Stimulated activated CD8-positive, alpha-beta memory T cell treated with anti-CD3 and anti-CD28 coated beads, Interleukin-12 subunit alpha, Interleukin-12 subunit beta, amount 100 ng/mL, for 24 hours (primary cell): ENCODE data around the gene TRAK1.

ENCODE experiments used
- DNase-seq: peaks from one replicate; pipeline ENCODE4 v3.0.0-alpha.2; 2020; ENCODE audit errors: extremely low read depth

The TRAK1 gene

DNA sequence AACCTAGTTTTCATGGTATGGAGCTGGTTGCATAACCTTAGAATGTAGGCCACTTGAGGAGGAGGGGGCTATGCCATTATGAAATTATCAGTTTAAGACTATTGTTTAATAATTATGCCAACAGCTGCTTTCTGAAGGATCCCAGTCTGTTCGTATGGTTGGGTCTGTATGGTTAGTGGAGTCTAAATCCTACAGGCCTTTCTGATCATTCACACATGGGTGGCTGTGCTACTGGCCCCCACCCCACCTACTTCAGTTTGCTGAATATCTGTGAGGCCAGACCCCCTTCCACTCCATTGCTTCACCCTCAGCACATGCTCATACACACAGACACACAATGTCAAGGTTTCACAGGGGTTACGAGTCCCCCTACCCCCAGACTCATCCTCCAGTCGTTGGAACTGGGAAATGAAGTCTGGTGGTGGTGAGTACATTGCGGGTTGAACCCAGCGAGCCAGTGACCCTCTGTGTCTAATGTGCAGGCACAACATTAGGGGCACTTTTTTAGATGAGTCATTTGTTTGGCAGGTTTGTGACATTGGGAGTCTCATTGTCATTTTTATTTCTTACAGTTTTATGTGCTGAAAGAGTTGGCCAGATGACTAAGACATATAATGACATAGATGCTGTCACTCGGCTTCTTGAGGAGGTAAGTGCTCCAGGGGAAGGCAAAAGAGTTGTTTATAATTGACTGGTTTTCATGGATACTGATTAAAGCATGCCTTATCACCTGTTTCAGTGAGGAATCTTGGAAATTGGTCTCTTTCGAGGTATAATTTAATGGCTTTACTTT, 85.3 kb downstream of the TRAK1 start:
- no peak for DNase-seq

DNA sequence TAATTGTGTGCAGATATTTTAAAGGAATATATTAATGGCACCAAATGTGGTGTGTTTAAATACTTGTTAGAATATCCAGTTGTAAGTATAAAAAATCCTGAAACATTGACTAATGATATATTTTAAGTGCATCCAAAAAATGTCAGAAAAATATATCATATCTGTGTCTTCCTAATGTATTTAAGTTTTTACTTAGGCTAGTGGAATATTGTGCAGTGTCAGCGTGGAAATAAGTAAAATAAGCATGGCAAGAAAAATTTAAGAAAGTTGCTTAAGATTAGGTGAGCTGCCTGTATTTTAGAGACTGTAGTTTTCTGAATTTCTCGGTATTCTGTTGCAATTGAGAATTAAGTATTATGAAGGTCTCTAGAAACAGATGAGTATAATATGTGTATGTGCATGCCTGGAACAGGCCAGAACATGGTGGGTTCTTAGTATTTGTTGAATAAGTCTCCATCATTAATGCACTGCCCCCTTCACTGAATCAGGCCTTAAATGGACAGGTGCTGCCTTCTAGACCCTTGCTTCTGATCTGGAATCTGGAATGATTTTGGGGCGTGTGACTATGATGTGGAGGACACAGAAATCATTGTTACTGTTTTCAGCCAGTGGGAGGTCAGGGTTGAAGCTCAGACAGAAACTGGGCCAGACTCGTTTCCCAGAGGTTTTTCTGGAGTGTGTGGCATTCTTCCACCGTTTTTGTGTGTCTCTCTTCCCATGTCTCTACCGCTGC, 86.1 kb downstream of the TRAK1 start:
- no peak for DNase-seq

DNA sequence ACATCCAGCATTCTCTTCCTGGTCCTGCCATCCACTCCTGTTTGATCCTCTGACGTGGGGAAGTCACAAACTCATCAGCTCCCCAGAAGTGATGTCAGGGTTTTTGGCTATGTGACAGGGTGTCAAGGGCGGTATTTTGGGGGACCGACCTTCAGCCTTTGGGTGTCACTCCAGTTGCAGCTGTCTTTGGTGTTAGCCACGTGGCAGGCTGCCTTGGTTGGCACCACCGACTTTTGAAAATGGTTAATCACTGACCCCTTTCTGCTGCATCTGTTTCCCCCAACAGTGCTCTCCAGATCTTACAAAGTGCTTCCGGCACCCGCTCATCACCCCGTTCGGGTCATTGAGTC, 86.6 kb downstream of the TRAK1 start:
- DNase-seq, result no peak

DNA sequence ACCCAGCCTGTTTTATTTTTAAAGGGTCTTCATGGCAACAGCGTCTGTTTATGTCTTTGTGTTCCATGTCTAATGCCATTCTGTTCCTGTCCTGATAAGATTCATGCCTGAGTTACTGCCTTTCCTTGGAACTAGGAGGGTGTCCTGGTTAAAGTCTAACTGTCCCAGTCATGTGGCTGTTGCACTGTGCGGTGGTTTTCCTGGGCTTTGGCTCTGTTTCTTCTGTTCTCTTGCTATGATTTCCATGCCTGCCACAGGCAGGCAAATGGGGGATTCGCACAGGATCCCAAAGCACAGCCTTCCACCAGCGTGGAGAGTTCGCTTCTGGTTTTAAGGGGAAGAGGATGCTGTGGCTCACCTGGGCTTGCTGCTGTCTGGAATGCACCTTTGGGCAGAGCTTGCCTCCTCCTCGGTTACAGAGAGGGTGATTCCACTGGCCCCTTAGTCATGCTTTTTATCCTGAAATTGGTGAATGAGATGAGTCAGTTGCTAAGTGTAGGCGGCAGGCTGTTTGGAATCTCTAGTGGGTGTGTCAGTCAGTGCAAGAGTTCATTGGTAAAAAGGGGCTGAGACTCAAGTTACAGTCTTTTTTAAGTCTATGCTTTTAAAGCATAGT, 88.1 kb downstream of the TRAK1 start:
- no peak for DNase-seq

DNA sequence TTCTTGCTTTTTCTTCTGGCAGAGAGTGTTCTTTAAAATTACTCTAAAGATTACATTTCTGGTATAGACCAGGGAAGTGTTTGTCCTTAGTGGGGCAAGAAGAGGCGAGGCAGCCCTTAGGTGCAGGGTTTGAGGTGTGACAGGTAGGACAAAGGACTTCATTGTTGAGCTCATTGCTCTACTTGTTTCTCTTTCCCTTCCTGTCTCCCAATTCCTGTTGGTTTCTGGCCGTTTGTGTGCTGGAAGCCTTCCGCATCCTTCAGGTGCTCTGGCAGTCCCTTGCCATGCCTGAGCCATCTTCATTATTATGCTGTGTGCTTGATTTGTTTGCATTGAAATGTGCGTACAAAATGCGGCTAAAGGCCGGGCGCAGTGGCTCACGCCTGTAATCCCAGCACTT, 89.7 kb downstream of the TRAK1 start:
- no peak for DNase-seq

DNA sequence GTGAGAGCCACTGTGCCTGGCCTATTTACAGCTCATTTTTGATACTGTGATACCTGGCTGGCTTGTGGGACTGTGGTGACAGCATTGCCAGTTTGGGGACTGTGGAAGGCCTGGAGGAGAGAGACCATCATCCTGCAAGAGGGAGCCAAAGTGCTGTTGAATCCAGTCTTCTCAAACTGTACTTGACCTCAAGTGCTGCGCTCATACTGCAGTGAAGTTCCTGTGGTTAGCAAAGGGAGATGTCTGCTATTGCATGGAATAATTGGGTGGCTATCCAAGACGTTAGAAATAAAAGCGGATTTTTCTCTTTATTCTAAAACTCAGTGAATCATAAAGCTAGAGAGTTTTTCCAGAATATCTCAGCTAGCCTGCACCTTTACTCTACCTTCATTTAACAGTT, 91.4 kb downstream of the TRAK1 start:
- no peak for DNase-seq

DNA sequence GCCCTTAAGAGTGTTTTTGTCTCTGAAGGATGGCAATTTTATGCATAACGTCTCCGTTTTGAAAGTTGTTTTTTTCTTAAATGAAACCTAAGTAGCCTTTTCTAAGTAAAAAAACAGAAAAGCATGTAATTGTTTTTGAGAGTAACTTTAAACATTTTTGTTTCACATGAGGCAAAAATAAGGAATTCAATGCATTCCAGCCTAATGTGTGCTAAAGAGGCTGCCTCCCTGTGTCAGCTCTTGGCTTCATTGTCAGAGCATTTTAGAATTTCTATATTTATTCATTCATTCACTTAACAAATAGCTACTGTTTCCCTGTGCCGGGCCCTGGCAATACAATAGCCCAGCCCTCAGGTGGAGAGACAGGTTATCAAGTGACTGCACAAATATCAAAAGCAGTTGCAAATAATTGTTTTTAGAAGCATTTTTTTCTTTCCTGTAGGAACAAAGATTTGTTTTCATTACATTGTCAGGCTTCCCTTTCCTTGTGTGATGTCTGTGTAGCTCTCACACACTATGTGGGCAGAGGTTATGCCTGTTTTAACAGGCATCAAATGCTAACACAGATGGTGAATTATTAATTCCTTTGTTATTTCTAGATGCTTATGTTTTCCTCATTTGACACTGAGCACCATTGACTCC, 93.0 kb downstream of the TRAK1 start:
- no peak for DNase-seq

DNA sequence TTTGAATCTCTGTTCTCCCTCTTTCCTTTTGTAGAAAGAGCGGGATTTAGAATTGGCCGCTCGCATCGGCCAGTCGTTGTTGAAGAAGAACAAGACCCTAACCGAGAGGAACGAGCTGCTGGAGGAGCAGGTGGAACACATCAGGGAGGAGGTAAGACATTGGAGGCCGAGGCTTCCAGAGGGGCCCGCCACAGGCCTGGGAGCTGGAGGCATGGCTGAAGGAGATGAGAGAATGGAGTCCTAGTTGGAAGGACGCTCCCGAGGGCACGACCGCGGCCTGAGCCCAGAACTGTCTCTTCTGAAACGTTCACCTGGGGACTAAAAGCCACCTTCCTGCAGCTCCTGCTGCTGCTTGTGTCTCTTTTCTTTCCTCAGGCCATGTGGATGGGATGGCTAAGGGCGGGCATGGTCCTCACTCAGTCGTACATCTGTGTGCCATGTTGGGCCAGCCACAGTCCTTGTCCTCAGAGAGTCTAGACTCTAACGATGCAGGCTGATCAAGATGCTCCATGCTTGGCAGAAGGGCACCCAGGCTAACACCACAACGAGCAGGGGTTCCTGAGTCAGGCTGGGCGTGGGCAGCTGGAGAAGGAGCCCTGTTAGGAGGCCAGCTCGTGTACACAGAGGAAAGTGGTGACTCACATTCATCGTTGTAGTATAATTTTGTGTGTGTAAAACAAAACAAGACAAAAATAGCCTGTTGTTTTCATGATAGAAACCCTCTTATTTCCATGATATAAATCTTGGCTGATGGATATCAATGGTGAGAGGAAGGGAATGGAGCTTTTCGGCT, 93.7 kb downstream of the TRAK1 start:
- DNase-seq, result no peak

DNA sequence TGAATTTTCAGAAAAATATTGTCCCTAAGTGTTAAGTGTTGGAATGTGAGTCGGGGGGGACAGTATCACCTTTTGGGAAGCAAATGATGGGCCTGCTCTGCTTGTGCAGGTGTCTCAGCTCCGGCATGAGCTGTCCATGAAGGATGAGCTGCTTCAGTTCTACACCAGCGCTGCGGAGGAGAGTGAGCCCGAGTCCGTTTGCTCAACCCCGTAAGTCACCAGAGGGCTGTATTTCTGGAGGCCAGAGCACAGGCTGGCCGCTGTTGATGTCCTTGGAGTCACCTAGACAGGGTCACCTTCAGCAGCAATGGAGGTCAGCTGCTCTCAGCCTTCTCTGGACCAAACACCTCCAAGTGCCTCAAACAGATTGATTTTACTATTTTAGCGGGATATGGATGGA, 96.8 kb downstream of the TRAK1 start:
- no peak for DNase-seq

DNA sequence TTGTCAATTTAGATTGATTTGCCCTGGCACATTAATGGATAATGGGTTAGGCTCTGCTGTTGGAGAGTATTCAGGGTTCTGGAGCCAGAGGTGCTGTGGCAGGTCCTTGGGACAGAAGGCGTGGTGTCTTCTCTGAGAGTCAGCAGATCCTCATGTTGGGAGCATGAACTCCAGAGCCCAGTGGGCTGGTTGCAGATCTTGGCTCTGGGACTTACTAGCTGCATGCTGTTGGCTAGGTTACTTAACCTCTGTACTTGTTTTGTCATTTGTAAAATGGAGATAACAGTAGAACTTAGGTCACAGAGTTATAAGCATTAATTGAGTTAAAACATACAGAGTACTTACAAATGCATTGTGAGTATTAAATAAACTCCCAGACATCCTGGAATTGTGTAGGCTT, 97.2 kb downstream of the TRAK1 start:
- DNase-seq, result no peak

DNA sequence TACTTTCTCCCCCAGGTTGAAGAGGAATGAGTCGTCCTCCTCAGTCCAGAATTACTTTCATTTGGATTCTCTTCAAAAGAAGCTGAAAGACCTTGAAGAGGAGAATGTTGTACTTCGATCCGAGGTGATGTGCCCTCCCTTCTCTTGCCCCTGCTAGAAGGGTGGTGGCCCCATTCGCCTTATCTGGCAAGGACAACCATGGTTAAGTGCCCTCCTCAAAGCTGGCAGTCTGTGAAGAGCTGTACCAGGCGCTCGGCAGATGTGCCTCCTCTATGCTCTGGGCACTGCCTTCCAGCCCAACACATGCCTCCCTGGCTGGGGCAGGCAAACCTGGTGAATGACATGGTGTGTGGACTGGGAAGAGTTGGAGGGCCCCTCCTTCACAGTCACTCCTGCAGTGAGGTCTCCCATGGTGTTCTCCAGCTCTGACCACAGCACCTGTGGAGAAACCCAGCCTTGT, 97.9 kb downstream of the TRAK1 start:
- no peak for DNase-seq

DNA sequence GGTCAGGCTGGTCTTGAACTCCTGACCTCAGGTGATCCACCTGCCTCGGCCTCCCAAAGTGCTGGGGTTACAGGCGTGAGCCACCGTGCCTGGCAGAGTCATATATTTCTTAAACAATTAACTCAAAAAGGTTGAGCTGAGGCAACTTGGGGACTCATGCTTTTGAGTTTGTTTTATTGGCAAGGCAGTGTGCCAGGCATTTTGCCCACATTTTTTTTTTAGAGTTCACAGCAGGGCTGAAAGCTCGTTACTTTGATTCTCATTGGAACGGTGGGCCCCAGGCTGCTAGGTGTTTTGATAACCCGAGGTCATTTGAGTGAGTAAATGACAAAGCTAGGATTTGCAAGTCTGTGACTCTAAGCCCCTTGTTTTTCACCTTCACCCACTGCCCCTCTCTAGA, 98.6 kb downstream of the TRAK1 start:
- DNase-seq, result no peak

DNA sequence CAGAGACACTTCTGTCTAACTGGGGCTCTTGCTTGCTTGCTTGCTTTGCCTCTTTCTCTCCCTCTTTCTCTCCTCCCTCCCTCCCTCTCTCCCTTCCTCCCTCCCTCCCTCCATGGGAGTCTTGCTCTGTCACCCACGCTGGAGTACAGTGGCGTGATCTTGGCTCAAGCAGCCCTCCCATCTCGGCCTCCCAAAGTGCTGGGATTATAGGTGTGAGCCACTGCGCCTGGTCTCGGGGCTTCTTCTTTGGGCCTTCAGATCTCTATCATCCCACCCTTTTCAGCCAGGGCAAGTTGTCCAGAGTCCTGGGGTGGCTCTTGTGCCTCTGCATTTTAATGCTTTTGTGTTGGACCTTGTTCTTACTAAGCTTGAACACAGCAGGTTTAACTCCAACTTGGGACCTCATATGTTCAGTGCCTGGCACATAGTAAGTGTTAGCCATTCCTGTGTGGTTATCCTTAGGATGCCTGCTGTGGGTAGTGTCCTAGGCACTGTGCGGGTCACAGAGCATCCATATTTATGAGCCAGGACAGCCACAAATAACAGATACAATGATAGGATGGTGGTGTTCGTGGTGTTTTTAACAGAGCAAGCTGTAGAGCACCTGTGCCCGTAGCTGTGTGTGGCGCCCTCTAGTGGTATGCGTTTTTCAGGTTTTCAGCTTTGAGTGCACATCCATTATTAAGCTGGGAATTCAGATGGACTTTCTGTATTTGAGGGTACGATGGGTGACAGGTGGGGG, 99.7 kb downstream of the TRAK1 start:
- peak; percentile 23 for DNase-seq

DNA sequence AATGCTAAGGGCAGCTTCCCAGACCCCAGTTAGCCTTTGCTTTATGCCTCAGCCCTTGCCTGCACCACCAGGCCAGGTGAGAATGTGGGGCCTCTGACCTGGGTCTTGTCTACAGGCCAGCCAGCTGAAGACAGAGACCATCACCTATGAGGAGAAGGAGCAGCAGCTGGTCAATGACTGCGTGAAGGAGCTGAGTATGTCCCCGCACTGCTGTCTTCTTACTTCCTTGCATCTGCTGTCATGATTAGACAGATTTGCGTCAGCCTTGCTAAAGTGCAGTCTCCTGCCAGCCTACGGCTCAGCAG, 100.2 kb downstream of the TRAK1 start:
- DNase-seq, result no peak

DNA sequence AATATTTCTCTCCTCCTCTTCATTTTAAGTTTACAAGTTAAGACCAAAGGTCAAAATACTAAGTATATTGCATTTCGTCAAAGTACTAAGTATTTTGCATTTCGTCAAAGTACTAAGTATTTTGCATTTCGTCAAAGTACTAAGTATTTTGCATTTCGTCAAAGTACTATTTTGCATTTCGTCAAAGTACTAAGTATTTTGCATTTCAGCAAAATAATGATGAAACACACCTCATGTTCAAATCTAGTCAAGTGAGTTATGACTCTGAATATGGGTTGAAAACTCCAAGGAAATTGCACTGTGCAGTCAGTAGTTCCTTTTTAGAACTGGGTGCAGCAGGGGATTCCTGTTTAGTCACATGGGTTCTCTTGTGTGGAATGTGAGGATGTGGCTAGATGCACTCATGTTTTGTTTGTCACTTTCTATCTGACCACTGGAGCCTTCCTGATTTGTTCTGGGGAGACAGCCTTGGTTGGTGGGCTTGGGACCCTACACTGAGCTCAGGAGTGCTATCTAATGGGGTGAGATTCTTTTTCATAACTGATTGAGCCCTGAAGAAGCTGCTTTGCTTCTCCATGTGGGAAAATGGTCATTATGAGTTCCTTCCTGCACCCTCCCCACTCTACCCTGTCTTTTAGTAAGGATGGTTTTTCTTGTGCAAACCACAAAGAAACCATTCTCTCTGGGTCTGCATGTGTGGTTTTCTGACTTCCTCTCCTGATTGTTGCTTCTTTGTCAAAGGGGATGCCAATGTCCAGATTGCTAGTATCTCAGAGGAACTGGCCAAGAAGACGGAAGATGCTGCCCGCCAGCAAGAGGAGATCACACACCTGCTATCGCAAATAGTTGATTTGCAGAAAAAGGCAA, 101.4 kb downstream of the TRAK1 start:
- no peak for DNase-seq

DNA sequence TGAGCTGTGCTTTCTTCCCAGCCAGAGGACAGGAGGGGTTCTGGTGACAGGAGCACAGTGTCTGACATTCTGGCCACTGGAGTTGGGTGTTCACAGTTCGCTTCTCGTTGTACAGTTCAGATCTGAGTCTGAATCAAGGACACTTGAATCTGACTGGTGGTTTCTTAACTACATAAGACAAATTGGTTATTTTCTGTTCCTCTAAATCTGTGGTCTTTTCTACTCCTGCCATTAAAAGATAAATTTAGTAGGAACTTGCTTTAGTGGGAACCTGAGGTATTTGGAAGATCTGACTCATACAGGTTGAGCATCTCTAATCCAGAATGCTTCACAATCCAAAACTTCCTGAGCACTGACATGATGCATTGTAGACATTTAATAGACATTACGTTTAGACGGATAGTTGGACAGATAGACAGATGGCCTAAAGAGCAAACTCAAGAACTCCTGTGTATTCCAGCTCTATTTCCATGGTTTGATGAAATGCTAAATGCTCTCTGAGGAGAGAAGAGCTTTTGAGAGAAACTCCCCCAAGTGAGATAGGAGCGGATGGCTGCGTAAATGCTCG, 103.9 kb downstream of the TRAK1 start:
- DNase-seq, result no peak

DNA sequence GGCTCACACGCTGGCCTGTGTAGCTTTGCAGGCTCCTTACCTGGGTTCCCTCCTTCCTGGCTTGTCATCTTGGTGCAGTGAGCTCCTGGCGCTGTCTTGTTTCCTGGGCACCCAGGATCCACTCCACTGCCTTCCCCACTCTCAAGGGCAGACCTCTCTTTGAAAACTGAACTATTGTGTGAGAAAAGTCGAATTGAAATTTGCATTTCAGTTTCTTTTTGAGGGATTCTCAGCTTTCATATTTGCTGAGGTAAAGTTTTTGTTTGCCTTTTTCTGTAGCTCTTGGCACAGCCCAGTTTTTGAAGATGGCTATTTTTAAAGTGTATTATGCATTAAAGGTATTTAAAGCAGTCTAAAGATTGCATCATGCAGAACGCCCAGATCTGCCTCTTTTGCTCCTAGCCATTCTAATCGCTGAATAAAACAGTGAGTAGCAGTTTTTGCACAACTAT, 104.7 kb downstream of the TRAK1 start:
- DNase-seq, result no peak

DNA sequence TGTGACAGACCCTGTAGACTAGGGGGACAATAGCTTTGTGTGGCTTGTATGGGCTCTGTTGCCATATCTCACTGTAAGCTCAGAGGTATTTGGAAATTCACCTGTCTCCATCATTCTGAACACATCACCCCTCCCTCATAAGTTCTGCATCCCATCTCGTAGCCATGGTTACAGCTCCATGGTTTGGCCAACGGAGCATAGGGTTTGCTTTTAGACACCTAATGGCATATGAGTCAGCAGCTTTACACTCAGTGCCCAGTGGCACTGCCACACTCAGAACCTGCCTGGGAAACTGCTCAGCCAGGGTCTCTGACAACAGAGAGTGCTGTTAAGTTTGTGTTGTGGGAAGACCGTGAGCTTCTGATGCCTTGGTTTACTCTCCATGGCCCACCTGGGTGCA, 107.6 kb downstream of the TRAK1 start:
- DNase-seq, result no peak

DNA sequence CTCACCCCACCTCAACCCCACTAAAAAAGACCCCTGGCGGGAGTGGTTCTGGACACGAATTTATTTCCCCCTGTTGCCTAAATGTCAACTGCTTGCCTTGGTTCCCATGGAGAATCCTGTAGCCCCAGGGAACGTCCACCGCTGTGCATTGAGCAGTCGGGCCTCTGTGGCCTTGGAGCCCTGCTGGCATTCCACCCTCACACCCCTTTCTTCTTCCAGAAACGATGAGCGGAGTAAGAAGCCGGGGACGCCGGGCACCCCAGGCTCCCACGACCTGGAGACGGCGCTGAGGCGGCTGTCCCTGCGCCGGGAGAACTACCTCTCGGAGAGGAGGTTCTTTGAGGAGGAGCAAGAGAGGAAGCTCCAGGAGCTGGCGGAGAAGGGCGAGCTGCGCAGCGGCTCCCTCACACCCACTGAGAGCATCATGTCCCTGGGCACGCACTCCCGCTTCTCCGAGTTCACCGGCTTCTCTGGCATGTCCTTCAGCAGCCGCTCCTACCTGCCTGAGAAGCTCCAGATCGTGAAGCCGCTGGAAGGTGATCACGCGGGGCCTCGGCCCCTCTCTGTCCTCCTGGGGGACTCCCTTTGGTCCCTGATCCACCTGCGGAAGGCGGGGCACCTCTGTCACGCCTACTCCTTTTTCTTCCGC, 111.2 kb downstream of the TRAK1 start:
- DNase-seq, result no peak
